K562 (cell line): ENCODE measurements around the gene ITGA1. TPM values are rescaled to one million over a fixed set of nuclear protein-coding genes. Genes with fewer than 3 reads are reported as not detected.

ENCODE experiments used
- ATAC-seq: fragments of 200-7000 bp; cut with Tn5 transposase; 3 replicates; pipeline ENCODE4 v1.9.1; 2020; ENCODE audit warnings: moderate library complexity
- BruUV-seq: library from RNA; stranded (reverse); fragments of 400-500 nt; replicated peaks from 2 replicates; lab custom pipeline; 2021; lab: Mats Ljungman, UMichigan
- CTCF ChIA-PET: fragments of 300-600 bp; formaldehyde crosslinking; extraction: SDS; loops from one replicate; lab custom pipeline; 2021; ENCODE audit warnings: low intra/inter-chr PET ratio; lab: Yijun Ruan, JAX
- POLR2A ChIA-PET: fragments of 300-600, 350-650 bp; sonication (Branson Sonifier 250); formaldehyde crosslinking; extraction: SDS; loops from one replicate; lab custom pipeline; 2021; ENCODE audit warnings: antibody characterized with exemption, inconsistent platforms; lab: Yijun Ruan, JAX
- DNase-seq, 4 experiments: peaks; one replicate each; pipeline versions ENCODE4 v3.0.0 to v3.0.0-alpha.2; 2011 to 2018; ENCODE audit warnings: low spot score in 3 of 4, mixed read lengths in 3 of 4; ENCODE audit errors: extremely low read depth in 1 of 4
- FAIRE-seq: peaks from 2 replicates; lab custom pipeline; 2011; peaks lifted over from hg19 to GRCh38; lab: Jason Lieb, UNC
- H2AFZ ChIP-seq: 2 replicates; pipeline ENCODE4 v1.6.0; 2011; ENCODE audit warnings: low read depth, low read length, control low read depth, inconsistent platforms
- H3K27ac ChIP-seq: fragments of 200-600 bp; 3 replicates; pipeline ENCODE4 v1.8.0; 2011; ENCODE audit warnings: low read depth, mild to moderate bottlenecking, control low read depth, inconsistent platforms, low read length, moderate library complexity, mixed read lengths; ENCODE audit errors: extremely low read depth
- H3K27me3 ChIP-seq, 2 experiments: fragments of 300-600 bp in 1 of 2; 2 replicates in 1 of 2; 3 replicates in 1 of 2; pipeline versions ENCODE4 v1.6.0 to v1.8.0; 2011; ENCODE audit warnings: inconsistent platforms in 2 of 2, low read length in 2 of 2, mild to moderate bottlenecking in 1 of 2, mixed read lengths in 1 of 2, moderate library complexity in 1 of 2; ENCODE audit not compliant: control insufficient read depth in 2 of 2, insufficient read depth in 2 of 2
- H3K36me3 ChIP-seq: fragments of 300-600 bp; 3 replicates; pipeline ENCODE4 v1.8.0; 2011; ENCODE audit warnings: mild to moderate bottlenecking, low read length, inconsistent platforms; ENCODE audit not compliant: control insufficient read depth, insufficient read depth
- H3K4me1 ChIP-seq, 2 experiments: fragments of 200-600 bp in 1 of 2; replicated peaks in 1 of 2; 2 replicates in 1 of 2; 3 replicates in 1 of 2; pipeline versions ENCODE4 v1.5.1 to v1.8.0; 2011; ENCODE audit warnings: inconsistent platforms in 2 of 2, low read length in 2 of 2, mild to moderate bottlenecking in 1 of 2, mixed read lengths in 1 of 2, moderate library complexity in 1 of 2; ENCODE audit not compliant: control insufficient read depth in 2 of 2, insufficient read depth in 2 of 2
- H3K4me2 ChIP-seq: 2 replicates; pipeline ENCODE4 v1.6.1; 2011; ENCODE audit warnings: low read length, control low read depth, inconsistent platforms, mixed read lengths; ENCODE audit not compliant: insufficient read depth
- H3K4me3 ChIP-seq: fragments of 200-600 bp; sonication (generic), shearing (Covaris generic); 2 replicates; pipeline ENCODE4 v1.5.1; 2016; ENCODE audit warnings: control low read depth, inconsistent platforms
- H3K79me2 ChIP-seq: fragments of 200-600 bp; 3 replicates; pipeline ENCODE4 v1.8.0; 2011; ENCODE audit warnings: low read length, inconsistent platforms; ENCODE audit not compliant: control insufficient read depth, insufficient read depth
- H3K9ac ChIP-seq, 2 experiments: 2 replicates each; pipeline versions ENCODE4 v1.6.0 to v1.6.1; 2011; ENCODE audit warnings: low read depth in 2 of 2, low read length in 2 of 2, control low read depth in 1 of 2, inconsistent platforms in 1 of 2, mild to moderate bottlenecking in 1 of 2, mixed read lengths in 1 of 2; ENCODE audit not compliant: insufficient read depth in 1 of 2
- H3K9me1 ChIP-seq: one replicate; pipeline ENCODE4 v1.6.0; 2011; ENCODE audit warnings: inconsistent platforms, mild to moderate bottlenecking, low read length, moderate library complexity; ENCODE audit not compliant: control insufficient read depth, insufficient read depth
- H3K9me3 ChIP-seq: replicated peaks from 2 replicates; pipeline ENCODE4 v1.5.1; 2011; ENCODE audit warnings: low read depth, low read length, inconsistent platforms; ENCODE audit not compliant: control insufficient read depth, insufficient read depth
- H4K20me1 ChIP-seq: replicated peaks from 2 replicates; pipeline ENCODE4 v1.6.1; 2011; ENCODE audit warnings: low read length, inconsistent platforms, mixed read lengths; ENCODE audit not compliant: control insufficient read depth, insufficient read depth
- BDP1 ChIP-seq: IDR thresholded peaks from 3 replicates; pipeline ENCODE4 v1.6.1; 2011; ENCODE audit not compliant: insufficient read length, insufficient read depth
- CEBPB ChIP-seq: fragments of 450-650 bp; IDR thresholded peaks from 2 replicates; pipeline ENCODE4 v1.6.1; 2016; ENCODE audit warnings: missing genetic modification characterization, missing compliant biosample characterization
- MCM5 ChIP-seq: fragments of 450-650 bp; IDR thresholded peaks from 2 replicates; pipeline ENCODE4 v1.6.1; 2016; ENCODE audit warnings: low read depth
- POLR2G ChIP-seq: fragments of 200-400 bp; formaldehyde crosslinking; IDR thresholded peaks from 2 replicates; pipeline ENCODE4 v1.6.1; 2017; ENCODE audit warnings: low read depth, mild to moderate bottlenecking, antibody characterized with exemption, low read length, moderate library complexity
- RBM25 ChIP-seq: fragments of 200-400 bp; formaldehyde crosslinking; IDR thresholded peaks from 2 replicates; pipeline ENCODE4 v1.6.1; 2018; ENCODE audit warnings: low read length, low read depth, moderate library complexity; ENCODE audit not compliant: severe bottlenecking
- ZZZ3 ChIP-seq: fragments of 450-650 bp; IDR thresholded peaks from 2 replicates; pipeline ENCODE4 v1.6.1; 2016; ENCODE audit warnings: antibody characterized with exemption, mild to moderate bottlenecking, moderate library complexity
- WGBS: fragments of 100-300 bp; shearing (Covaris generic); methylation state at CpG from one replicate; pipeline ENCODE4 v1.1.6; 2016; ENCODE audit warnings: low coverage, mixed read lengths; ENCODE audit not compliant: insufficient coverage; ENCODE audit errors: missing lambda C conversion rate; 5-methylcytosine and 5-hydroxymethylcytosine counted together
- in situ Hi-C: fragments of 300-500 bp; cut with MboI; formaldehyde crosslinking; loops from 4 replicates; pipeline ENCODE4 v1.15.0; 2018; ENCODE audit warnings: inconsistent platforms, mixed read lengths
- intact Hi-C: fragments of 100-400 bp; cut with micrococcal nuclease; formaldehyde crosslinking; loops from 2 replicates; pipeline ENCODE4 v1.14.2; 2022
- polyA plus RNA-seq, 8 experiments: library from polyadenylated mRNA; depleted of rRNA in 4 of 8; stranded (reverse) in 5 of 8; unstranded in 3 of 8; fragments of >200 nt; fragmentation: Nextera tagmentation in 2 of 8; fragmentation: Illumina TruSeq in 1 of 8; extraction: Ambion mirVana in 2 of 8; extraction: Trizol in 1 of 8; gene quantifications; 2 replicates each; pipeline versions ENCODE4 v1.2.1 to v1.2.3, GENCODE V29; 2011 to 2014; ENCODE audit warnings: inconsistent platforms in 1 of 8, missing spikeins in 1 of 8
- total RNA-seq, 7 experiments: library from RNA; depleted of rRNA in 6 of 7; stranded (reverse); fragments of >200 nt in 6 of 7; fragmentation: Illumina TruSeq in 2 of 7; extraction: Trizol in 2 of 7; gene quantifications; 2 replicates each; pipeline versions ENCODE4 v1.2.1 to v1.2.3, GENCODE V29; 2011 to 2021; ENCODE audit warnings: low replicate concordance in 1 of 7
- TF ChIP-seq, protein P1 (sequence below): fragments of 450-650 bp; IDR thresholded peaks from 2 replicates; pipeline ENCODE4 v1.6.1; 2016; ENCODE audit warnings: mild to moderate bottlenecking, moderate library complexity

The ITGA1 gene
- total and polyA plus RNA-seq, 9 of the 15 experiments (the other 6 are each of a cell fraction or from before 2014, with no cell fraction given), result 0.04 to 0.22 TPM; not detected in 7

DNA sequence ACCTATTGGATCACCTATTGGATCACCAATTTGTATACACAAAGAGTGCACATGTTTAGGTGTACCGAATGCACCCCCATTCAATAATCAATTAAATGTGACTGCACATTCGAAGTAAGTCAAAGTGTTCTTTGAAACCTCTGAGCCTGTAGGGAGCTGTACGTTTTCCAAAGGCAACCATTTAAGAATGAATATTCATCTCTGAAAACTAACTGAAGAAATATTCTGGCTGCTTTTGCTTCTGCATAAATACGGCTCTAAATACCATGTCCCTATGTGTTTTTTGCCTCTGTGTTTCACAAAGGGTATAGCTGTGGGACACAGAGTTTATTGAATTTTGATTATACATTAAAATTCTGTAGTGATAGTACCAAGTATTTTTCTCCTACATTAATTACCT lies 95.4 kb downstream of the ITGA1 start:
- no peaks in the 10 kb centered on the region for H3K9me3 ChIP-seq
- H3K4me2 ChIP-seq, result no peak overlapping the region
- no peaks in the 10 kb centered on the region for H3K79me2 ChIP-seq
- H2AFZ ChIP-seq, result no peak overlapping the region
- H3K9me1 ChIP-seq, result no peaks in the 10 kb centered on the region
- TF ChIP-seq ZZZ3 (no peak), RBM25 (no peak), MCM5 (no peak), BDP1 (no peak), CEBPB (tag) (no peak), POLR2G (no peak)
- TF ChIP-seq, protein P1, sequence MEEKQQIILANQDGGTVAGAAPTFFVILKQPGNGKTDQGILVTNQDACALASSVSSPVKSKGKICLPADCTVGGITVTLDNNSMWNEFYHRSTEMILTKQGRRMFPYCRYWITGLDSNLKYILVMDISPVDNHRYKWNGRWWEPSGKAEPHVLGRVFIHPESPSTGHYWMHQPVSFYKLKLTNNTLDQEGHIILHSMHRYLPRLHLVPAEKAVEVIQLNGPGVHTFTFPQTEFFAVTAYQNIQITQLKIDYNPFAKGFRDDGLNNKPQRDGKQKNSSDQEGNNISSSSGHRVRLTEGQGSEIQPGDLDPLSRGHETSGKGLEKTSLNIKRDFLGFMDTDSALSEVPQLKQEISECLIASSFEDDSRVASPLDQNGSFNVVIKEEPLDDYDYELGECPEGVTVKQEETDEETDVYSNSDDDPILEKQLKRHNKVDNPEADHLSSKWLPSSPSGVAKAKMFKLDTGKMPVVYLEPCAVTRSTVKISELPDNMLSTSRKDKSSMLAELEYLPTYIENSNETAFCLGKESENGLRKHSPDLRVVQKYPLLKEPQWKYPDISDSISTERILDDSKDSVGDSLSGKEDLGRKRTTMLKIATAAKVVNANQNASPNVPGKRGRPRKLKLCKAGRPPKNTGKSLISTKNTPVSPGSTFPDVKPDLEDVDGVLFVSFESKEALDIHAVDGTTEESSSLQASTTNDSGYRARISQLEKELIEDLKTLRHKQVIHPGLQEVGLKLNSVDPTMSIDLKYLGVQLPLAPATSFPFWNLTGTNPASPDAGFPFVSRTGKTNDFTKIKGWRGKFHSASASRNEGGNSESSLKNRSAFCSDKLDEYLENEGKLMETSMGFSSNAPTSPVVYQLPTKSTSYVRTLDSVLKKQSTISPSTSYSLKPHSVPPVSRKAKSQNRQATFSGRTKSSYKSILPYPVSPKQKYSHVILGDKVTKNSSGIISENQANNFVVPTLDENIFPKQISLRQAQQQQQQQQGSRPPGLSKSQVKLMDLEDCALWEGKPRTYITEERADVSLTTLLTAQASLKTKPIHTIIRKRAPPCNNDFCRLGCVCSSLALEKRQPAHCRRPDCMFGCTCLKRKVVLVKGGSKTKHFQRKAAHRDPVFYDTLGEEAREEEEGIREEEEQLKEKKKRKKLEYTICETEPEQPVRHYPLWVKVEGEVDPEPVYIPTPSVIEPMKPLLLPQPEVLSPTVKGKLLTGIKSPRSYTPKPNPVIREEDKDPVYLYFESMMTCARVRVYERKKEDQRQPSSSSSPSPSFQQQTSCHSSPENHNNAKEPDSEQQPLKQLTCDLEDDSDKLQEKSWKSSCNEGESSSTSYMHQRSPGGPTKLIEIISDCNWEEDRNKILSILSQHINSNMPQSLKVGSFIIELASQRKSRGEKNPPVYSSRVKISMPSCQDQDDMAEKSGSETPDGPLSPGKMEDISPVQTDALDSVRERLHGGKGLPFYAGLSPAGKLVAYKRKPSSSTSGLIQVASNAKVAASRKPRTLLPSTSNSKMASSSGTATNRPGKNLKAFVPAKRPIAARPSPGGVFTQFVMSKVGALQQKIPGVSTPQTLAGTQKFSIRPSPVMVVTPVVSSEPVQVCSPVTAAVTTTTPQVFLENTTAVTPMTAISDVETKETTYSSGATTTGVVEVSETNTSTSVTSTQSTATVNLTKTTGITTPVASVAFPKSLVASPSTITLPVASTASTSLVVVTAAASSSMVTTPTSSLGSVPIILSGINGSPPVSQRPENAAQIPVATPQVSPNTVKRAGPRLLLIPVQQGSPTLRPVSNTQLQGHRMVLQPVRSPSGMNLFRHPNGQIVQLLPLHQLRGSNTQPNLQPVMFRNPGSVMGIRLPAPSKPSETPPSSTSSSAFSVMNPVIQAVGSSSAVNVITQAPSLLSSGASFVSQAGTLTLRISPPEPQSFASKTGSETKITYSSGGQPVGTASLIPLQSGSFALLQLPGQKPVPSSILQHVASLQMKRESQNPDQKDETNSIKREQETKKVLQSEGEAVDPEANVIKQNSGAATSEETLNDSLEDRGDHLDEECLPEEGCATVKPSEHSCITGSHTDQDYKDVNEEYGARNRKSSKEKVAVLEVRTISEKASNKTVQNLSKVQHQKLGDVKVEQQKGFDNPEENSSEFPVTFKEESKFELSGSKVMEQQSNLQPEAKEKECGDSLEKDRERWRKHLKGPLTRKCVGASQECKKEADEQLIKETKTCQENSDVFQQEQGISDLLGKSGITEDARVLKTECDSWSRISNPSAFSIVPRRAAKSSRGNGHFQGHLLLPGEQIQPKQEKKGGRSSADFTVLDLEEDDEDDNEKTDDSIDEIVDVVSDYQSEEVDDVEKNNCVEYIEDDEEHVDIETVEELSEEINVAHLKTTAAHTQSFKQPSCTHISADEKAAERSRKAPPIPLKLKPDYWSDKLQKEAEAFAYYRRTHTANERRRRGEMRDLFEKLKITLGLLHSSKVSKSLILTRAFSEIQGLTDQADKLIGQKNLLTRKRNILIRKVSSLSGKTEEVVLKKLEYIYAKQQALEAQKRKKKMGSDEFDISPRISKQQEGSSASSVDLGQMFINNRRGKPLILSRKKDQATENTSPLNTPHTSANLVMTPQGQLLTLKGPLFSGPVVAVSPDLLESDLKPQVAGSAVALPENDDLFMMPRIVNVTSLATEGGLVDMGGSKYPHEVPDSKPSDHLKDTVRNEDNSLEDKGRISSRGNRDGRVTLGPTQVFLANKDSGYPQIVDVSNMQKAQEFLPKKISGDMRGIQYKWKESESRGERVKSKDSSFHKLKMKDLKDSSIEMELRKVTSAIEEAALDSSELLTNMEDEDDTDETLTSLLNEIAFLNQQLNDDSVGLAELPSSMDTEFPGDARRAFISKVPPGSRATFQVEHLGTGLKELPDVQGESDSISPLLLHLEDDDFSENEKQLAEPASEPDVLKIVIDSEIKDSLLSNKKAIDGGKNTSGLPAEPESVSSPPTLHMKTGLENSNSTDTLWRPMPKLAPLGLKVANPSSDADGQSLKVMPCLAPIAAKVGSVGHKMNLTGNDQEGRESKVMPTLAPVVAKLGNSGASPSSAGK, result no peak
- TF ChIP-seq, all 486 proteins: peak for 0
- Histone ChIP-seq H3K27me3 (no peaks in the 10 kb centered on the region), H3K4me1 (no peaks in the 10 kb centered on the region), H3K9ac (no peak overlapping the region), H4K20me1 (no peaks in the 10 kb centered on the region), H3K4me3 (no peak overlapping the region), H3K36me3 (no peaks in the 10 kb centered on the region), H3K27ac (no peak overlapping the region)
- ChIA-PET POLR2A (no interaction called here), CTCF (no interaction called here)
- in situ Hi-C loops (no loop called here), intact Hi-C loops (no loop called here)
- ATAC-seq (no peak), FAIRE-seq (no peak), DNase-seq (no peak)
- 2% methylated on average over 4 of the region's 4 CpGs for WGBS
- BruUV-seq, result no TSS peak
